IMR-90 (cell line): ENCODE measurements around the gene PSMA6. TPM values are rescaled to one million over a fixed set of nuclear protein-coding genes. Genes with fewer than 3 reads are reported as not detected.

Experiments
- ATAC-seq: fragments of 200-7000 bp; cut with Tn5 transposase; 2 replicates; pipeline ENCODE4 v1.9.1; 2020; ENCODE audit warnings: low read depth, mild to moderate bottlenecking, moderate library complexity
- BruUV-seq: library from RNA; stranded (reverse); fragments of 400-500 nt; replicated peaks from 2 replicates; lab custom pipeline; 2021; lab: Mats Ljungman, UMichigan
- CTCF ChIA-PET: fragments of 300-600 bp; formaldehyde crosslinking; extraction: SDS; loops from one replicate; lab custom pipeline; 2021; ENCODE audit warnings: antibody characterized with exemption; lab: Yijun Ruan, JAX
- POLR2A ChIA-PET: fragments of 300-600 bp; sonication (Branson Sonifier 250); formaldehyde crosslinking; loops from one replicate; lab custom pipeline; 2022; ENCODE audit warnings: antibody characterized with exemption; ENCODE audit not compliant: unreplicated experiment; lab: Charles Lee
- DNase-seq: peaks from one replicate; pipeline ENCODE4 v3.0.0; 2013
- H2AFZ ChIP-seq: replicated peaks from 2 replicates; pipeline ENCODE3; 2013; ENCODE audit warnings: low read length, mild to moderate bottlenecking; ENCODE audit not compliant: poor library complexity
- H2AK5ac ChIP-seq: 2 replicates; pipeline ENCODE4 v1.6.1; 2013; ENCODE audit warnings: low read depth, low read length, inconsistent platforms
- H2AK9ac ChIP-seq: replicated peaks from 2 replicates; pipeline ENCODE3; 2013; ENCODE audit warnings: mild to moderate bottlenecking, low read depth, low read length, moderate library complexity; ENCODE audit not compliant: poor library complexity
- H2BK120ac ChIP-seq: 2 replicates; pipeline ENCODE4 v1.6.1; 2013; ENCODE audit warnings: low read depth, low read length, inconsistent platforms
- H2BK15ac ChIP-seq: 3 replicates; pipeline ENCODE4 v1.6.1; 2013; ENCODE audit warnings: low read depth, low read length, inconsistent platforms
- H2BK20ac ChIP-seq: 2 replicates; pipeline ENCODE4 v1.6.1; 2013; ENCODE audit warnings: low read depth, mild to moderate bottlenecking, inconsistent platforms, low read length, moderate library complexity
- H2BK5ac ChIP-seq: 2 replicates; pipeline ENCODE4 v1.6.1; 2013; ENCODE audit warnings: mild to moderate bottlenecking, low read depth, low read length, inconsistent platforms; ENCODE audit not compliant: poor library complexity, severe bottlenecking
- H3K14ac ChIP-seq: replicated peaks from 2 replicates; pipeline ENCODE4 v1.6.1; 2013; ENCODE audit warnings: low read depth, low read length, inconsistent platforms
- H3K18ac ChIP-seq: 2 replicates; pipeline ENCODE4 v1.6.1; 2013; ENCODE audit warnings: low read depth, low read length, control low read depth
- H3K23ac ChIP-seq: 2 replicates; pipeline ENCODE4 v1.6.1; 2013; ENCODE audit warnings: low read depth, low read length, inconsistent platforms
- H3K27ac ChIP-seq: 2 replicates; pipeline ENCODE4 v1.5.1; 2013; ENCODE audit warnings: mild to moderate bottlenecking, control low read depth, low read length; ENCODE audit not compliant: insufficient read depth
- H3K27me3 ChIP-seq: 2 replicates; pipeline ENCODE4 v1.6.1; 2013; ENCODE audit warnings: low read length; ENCODE audit not compliant: control insufficient read depth, insufficient read depth
- H3K36me3 ChIP-seq: 2 replicates; pipeline ENCODE4 v1.6.1; 2013; ENCODE audit warnings: low read length, mixed read lengths; ENCODE audit not compliant: control insufficient read depth, insufficient read depth
- H3K4ac ChIP-seq: 2 replicates; pipeline ENCODE4 v1.6.1; 2013; ENCODE audit warnings: low read depth, low read length, inconsistent platforms
- H3K4me1 ChIP-seq: 2 replicates; pipeline ENCODE4 v1.6.1; 2013; ENCODE audit warnings: low read length, mixed read lengths; ENCODE audit not compliant: control insufficient read depth, insufficient read depth
- H3K4me2 ChIP-seq: 2 replicates; pipeline ENCODE4 v1.6.1; 2013; ENCODE audit warnings: low read depth, mild to moderate bottlenecking, control low read depth, low read length, moderate library complexity
- H3K4me3 ChIP-seq: 2 replicates; pipeline ENCODE4 v1.5.1; 2013; ENCODE audit warnings: low read depth, mild to moderate bottlenecking, control low read depth, low read length, moderate library complexity; ENCODE audit not compliant: insufficient read depth
- H3K56ac ChIP-seq: 2 replicates; pipeline ENCODE4 v1.6.1; 2013; ENCODE audit warnings: low read length, inconsistent platforms; ENCODE audit not compliant: insufficient read depth; ENCODE audit errors: extremely low read depth
- H3K79me1 ChIP-seq, 2 experiments: 2 replicates each; pipeline ENCODE4 v1.6.1; 2013; ENCODE audit warnings: low read length in 2 of 2, inconsistent platforms in 1 of 2, low read depth in 1 of 2
- H3K9ac ChIP-seq: 2 replicates; pipeline ENCODE4 v1.6.1; 2013; ENCODE audit warnings: low read depth, low read length, control low read depth
- H3K9me1 ChIP-seq: 2 replicates; pipeline ENCODE4 v1.6.1; 2013; ENCODE audit warnings: low read length, inconsistent platforms; ENCODE audit not compliant: insufficient read depth
- H3K9me3 ChIP-seq: 2 replicates; pipeline ENCODE4 v1.6.1; 2013; ENCODE audit warnings: low read length; ENCODE audit not compliant: control insufficient read depth, insufficient read depth
- H4K20me1 ChIP-seq: 2 replicates; pipeline ENCODE4 v1.6.1; 2013; ENCODE audit warnings: low read length, inconsistent platforms; ENCODE audit not compliant: insufficient read depth
- H4K5ac ChIP-seq: 2 replicates; pipeline ENCODE4 v1.6.1; 2013; ENCODE audit warnings: mild to moderate bottlenecking, low read depth, low read length, control low read depth
- H4K8ac ChIP-seq, 2 experiments: 2 replicates each; pipeline ENCODE4 v1.6.1; 2013; ENCODE audit warnings: low read depth in 2 of 2, low read length in 2 of 2, control low read depth in 1 of 2, inconsistent platforms in 1 of 2
- H4K91ac ChIP-seq: 2 replicates; pipeline ENCODE4 v1.6.1; 2013; ENCODE audit warnings: low read depth, low read length, inconsistent platforms; ENCODE audit not compliant: insufficient read depth
- BHLHE40 ChIP-seq: fragments of 150-350 bp; IDR thresholded peaks from 2 replicates; pipeline ENCODE4 v1.6.1; 2016; ENCODE audit warnings: mild to moderate bottlenecking, low read depth, low read length
- MAZ ChIP-seq: IDR thresholded peaks from 2 replicates; pipeline ENCODE4 v1.6.1; 2012; ENCODE audit warnings: low read depth, mild to moderate bottlenecking, low read length, improper control_type of control experiment, moderate library complexity, borderline replicate concordance
- WGBS, 2 experiments: methylation state at CpG; one replicate each; pipeline versions ENCODE4 v1.1.5 to v1.1.7; 2013; ENCODE audit warnings: missing lambda C conversion rate in 2 of 2; ENCODE audit not compliant: insufficient read length in 1 of 2; ENCODE audit errors: extremely low coverage in 2 of 2; 5-methylcytosine and 5-hydroxymethylcytosine counted together
- dilution Hi-C: fragments of 300-500 bp; cut with HindIII; formaldehyde crosslinking; loops from one replicate; pipeline ENCODE4 v1.14.3; 2018; ENCODE audit warnings: low sequenced_read_pairs; ENCODE audit not compliant: unreplicated experiment
- in situ Hi-C: fragments of 300-500 bp; cut with MboI; formaldehyde crosslinking; loops from 3 replicates; pipeline ENCODE4 v1.14.3; 2019; ENCODE audit warnings: low sequenced_read_pairs, inconsistent platforms, mixed read lengths
- intact Hi-C: fragments of 100-400 bp; cut with micrococcal nuclease; formaldehyde crosslinking; loops from 2 replicates; pipeline ENCODE4 v1.10.0; 2022
- polyA plus RNA-seq, 3 experiments: library from polyadenylated mRNA; depleted of rRNA; stranded (reverse); fragments of >200 nt; gene quantifications; 2 replicates each; pipeline ENCODE4 v1.2.3, GENCODE V29; 2012; ENCODE audit warnings: low replicate concordance in 1 of 3
- total RNA-seq: library from RNA; depleted of rRNA; stranded (reverse); fragments of >200 nt; gene quantifications from 2 replicates; pipeline ENCODE4 v1.2.3, GENCODE V29; 2012

The PSMA6 gene
- total and polyA plus RNA-seq, 2 of the 4 experiments (the other 2 are of a cell fraction), result 184 to 530 TPM

GRCh38 chr14:35341454-35341750 is 49.2 kb downstream of the PSMA6 start:
- H3K27me3 ChIP-seq, result no peaks in the 10 kb centered on the region

More at GRCh38 chr14:35341454-35341750, 49.2 kb downstream of the PSMA6 start:
- H3K9me3 ChIP-seq, result no peaks in the 10 kb centered on the region
- no peak overlapping the region for H3K4me3 ChIP-seq
- peak overlapping the region; percentile 45 for H3K4ac ChIP-seq
- peak overlapping the region in 1 of 2 experiments; percentile 68; a peak in 2 of 4 replicates for H4K8ac ChIP-seq
- no peak overlapping the region for H3K56ac ChIP-seq
- H4K5ac ChIP-seq, result no peak overlapping the region; the same call in 1 of the 2 replicates
- peaks cover 30% of the 10 kb centered on the region for H3K4me1 ChIP-seq
- H2AFZ ChIP-seq, result peak overlapping the region; percentile 90
- no peak overlapping the region for H2BK15ac ChIP-seq
- dilution Hi-C loops, result no loop called here
- ATAC-seq, result peak; percentile 92
- H2AK5ac ChIP-seq, result peak overlapping the region; percentile 57
- 0 out of 2 replicates have a peak overlapping the region, but pooled peaks have one; percentile 3 for H3K9ac ChIP-seq
- TF ChIP-seq BHLHE40, result no peak
- peak; percentile 71; the same call in 1 of the 2 replicates for TF ChIP-seq MAZ
- no peak overlapping the region for H3K23ac ChIP-seq
- 0 out of 4 replicates have a peak, but pooled peaks cover 0 to 6% of the 10 kb centered on the region in 2 experiments for H3K79me1 ChIP-seq
- H3K14ac ChIP-seq, result peak overlapping the region; percentile 66; the same call in 1 of the 2 replicates
- ChIA-PET POLR2A (interaction anchor here (0.5 kb wide), 1 partner anchor 58 kb away, joined by 4 read pairs; no protein-coding TSS in a partner anchor), CTCF (no interaction called here)
- peak overlapping the region; percentile 92 for H2AK9ac ChIP-seq
- 0 out of 2 replicates have a peak overlapping the region, but pooled peaks have one; percentile 6 for H3K18ac ChIP-seq
- peak overlapping the region; percentile 33 for H2BK5ac ChIP-seq
- DNase-seq, result no peak
- peak overlapping the region; percentile 77 for H4K91ac ChIP-seq
- H3K36me3 ChIP-seq, result no peaks in the 10 kb centered on the region
- H3K27ac ChIP-seq, result peak overlapping the region; percentile 9; the same call in 1 of the 2 replicates
- peak overlapping the region; percentile 26; the same call in 1 of the 2 replicates for H2BK20ac ChIP-seq
- in situ Hi-C loops, result no loop called here
- WGBS, 2 experiments, result 30% methylated on average over 2 of the region's 4 CpGs; no CpG with 5 or more reads in 1 of the 2 experiments
- H3K4me2 ChIP-seq, result no peak overlapping the region
- intact Hi-C loops, result no loop called here
- H4K20me1 ChIP-seq, result no peaks in the 10 kb centered on the region
- BruUV-seq, result no TSS peak
- H2BK120ac ChIP-seq, result peak overlapping the region; percentile 73
- H3K9me1 ChIP-seq, result peaks cover 28% of the 10 kb centered on the region
